ENCODE results near the gene LTBP2.
A peak's percentile ranks its signal among the peaks of the same experiment; 100 is the strongest.

LTBP2 gene

DNA sequence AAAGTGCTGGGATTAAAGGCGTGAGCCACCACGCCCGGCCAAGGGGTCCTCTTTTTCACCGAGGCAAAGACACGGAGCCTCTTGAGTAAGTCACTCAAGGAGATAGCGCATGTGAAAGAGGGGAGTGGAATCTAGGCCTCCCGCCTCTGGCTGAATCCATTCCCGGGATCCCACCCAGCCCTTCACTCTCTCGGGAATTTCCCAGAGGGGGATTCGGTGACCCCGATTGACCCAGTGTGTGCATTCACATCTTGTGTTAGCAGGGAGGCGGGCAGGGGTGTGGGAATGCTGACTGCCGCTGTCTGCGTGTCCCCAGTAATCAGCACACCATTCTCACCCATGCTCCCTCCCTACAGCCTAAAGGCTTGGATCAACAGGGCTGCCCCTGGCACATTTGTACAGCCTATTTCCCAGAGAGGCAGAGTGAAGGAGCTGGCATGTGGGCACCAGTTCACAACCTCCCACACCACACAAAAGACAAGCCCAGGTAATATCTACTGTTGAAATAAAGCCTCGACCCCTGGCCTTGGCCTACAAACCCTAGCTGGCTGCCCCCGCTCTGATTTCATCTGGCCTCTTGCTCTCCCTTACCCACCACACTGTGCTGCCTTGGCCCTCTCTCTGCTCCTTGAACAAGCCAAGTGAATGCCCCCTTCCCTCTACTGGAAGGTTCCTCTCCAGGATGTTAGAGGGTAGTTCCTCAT is 1.3 kb upstream of the LTBP2 start:
- DNase-seq (ENCODE audit: low read depth): no peak
- no peak overlapping the region for H3K4me3 ChIP-seq (ENCODE audit: low read depth, low read length)
- TF ChIP-seq, protein P1, sequence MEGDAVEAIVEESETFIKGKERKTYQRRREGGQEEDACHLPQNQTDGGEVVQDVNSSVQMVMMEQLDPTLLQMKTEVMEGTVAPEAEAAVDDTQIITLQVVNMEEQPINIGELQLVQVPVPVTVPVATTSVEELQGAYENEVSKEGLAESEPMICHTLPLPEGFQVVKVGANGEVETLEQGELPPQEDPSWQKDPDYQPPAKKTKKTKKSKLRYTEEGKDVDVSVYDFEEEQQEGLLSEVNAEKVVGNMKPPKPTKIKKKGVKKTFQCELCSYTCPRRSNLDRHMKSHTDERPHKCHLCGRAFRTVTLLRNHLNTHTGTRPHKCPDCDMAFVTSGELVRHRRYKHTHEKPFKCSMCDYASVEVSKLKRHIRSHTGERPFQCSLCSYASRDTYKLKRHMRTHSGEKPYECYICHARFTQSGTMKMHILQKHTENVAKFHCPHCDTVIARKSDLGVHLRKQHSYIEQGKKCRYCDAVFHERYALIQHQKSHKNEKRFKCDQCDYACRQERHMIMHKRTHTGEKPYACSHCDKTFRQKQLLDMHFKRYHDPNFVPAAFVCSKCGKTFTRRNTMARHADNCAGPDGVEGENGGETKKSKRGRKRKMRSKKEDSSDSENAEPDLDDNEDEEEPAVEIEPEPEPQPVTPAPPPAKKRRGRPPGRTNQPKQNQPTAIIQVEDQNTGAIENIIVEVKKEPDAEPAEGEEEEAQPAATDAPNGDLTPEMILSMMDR (conservative IDR thresholded peaks at IDR 0.05; ENCODE audit: low read depth, low read length): no peak

DNA sequence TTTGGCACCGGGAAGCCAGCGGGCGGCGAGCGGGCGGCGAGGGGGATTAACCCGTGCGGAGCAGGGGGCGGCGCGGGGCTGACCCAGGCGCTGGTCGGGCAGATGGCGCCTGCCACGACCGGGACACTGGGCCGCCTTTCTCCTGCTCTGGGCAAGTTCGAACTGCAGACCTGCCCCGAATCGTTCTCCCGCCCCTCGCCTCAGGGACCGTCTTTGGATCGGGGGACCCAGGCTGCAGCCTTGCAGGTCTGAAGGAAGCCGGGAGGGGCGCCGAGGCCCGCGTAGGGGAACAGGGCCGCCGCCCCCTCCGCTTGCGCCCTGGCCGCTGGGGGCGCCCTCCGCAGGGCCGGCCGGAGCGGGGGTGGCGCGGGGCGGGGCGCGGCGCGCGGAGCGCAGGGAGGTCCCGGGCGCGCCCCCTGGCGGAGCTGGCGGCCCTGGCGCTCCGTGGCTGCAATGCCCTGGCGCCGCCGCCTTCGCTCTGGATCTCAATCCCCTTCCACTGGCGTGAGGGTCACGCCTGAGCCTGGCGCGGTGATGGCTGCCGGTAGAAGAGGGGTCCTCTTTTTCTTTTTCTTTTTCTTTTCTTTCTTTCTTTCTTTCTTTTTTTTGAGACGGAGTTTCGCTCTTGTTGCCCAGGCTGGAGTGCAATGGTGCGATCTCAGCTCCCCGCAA is 449 bp upstream of the LTBP2 start:
- TF ChIP-seq, protein P1 (conservative IDR thresholded peaks at IDR 0.05; ENCODE audit: low read depth, low read length): peak; percentile 56
- DNase-seq (ENCODE audit: low read depth): peak; percentile 78
- peak overlapping the region; percentile 72 for H3K4me3 ChIP-seq (ENCODE audit: low read depth, low read length)

DNA sequence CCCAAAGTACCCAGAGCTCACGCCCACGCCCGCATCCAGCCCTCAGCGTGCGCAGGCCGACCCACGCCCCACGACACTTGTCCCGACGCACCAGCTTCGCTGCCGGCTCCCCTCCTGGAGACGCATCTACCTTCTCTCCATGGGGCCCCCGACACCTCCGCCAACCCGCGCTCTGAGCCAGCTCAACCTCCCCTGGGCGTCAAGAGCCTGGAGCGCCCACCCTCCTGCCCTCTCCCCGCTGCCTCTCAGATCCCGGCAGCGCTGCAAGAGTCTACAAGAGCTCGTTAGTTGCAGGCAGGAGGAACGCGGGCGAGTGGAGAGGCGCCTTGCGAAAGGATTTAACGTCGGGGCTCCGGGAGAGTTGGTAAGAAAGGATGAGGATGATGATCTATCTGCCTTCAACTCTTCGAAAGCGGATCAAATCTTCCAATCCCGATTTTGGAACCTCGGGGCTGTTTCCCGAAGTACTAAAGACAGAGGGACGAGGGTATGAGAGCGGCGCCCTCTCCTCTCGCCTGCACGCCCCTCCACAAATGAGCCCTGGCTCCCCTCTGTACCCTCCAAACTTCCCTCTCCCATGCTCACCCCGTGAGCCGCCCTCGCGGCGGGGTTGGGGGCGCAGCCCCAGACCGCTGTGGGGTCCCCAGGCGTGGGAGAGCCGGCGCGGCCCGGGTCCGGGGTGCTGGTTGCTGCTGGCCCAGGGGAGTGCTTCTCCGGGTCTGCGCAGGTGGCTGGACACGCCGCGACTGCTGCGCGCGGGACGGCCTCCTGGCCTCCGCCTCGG is 979 bp downstream of the LTBP2 start:
- DNase-seq (ENCODE audit: low read depth): peak; percentile 67
- TF ChIP-seq, protein P1 (conservative IDR thresholded peaks at IDR 0.05; ENCODE audit: low read depth, low read length): no peak

DNA sequence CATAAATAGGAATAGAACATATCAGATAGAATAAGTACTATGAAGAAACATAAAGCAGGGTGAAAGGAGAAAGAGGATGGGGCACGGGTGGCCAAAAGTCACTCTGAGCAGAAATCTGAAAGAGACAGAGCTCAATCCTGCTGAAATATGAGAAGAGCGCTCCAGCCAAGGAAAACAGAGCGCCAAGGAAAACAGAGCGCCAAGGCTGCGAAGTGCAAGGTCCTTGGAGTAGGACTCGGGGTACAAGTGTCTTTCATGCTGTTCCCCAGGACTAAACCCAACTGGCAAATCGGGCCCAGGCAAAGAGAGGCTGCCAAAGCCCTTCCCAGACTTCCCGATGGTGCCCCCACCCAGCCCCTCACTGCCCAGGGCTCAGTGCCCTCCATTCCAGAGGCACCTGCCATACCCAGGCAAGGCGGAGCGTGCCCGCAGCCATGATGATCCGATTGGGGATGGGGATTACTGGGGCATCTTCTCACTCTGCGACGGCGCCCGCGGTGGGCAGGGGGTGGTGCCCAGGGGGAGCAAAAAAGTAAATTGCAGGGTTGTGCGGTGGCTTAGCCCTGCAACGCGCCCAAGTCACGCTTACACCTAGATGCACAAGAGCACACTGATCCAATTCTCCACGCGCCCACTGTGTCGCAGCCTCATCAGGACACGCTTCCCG is 1.7 kb downstream of the LTBP2 start:
- TF ChIP-seq, protein P1 (conservative IDR thresholded peaks at IDR 0.05; ENCODE audit: low read depth, low read length): no peak
- no peak for DNase-seq (ENCODE audit: low read depth)
- peak overlapping the region; percentile 72 for H3K4me3 ChIP-seq (ENCODE audit: low read depth, low read length)

More for the DNA sequence above, 979 bp downstream of the LTBP2 start:
- H3K4me3 ChIP-seq (ENCODE audit: low read depth, low read length): peak overlapping the region; percentile 72

DNA sequence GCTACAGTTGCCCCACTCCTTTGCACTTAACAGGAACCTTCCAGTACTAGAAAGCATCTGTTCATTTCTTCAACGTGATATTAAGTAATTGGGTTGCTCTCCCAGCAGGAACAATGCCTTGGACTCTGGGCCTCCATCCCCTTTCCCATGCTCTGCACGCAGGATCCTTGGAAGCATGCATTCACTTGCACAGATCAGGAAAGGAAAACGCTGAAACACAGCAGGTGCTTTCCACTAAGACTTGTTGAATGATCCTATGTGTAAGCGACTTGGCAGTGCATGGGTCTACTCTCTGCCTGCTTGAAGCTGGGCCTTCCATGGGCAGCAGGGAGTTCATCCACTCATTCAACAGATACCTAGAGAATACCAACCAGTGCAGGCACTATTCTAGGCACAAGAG is 2.3 kb downstream of the LTBP2 start:
- peak; percentile 34 for DNase-seq (ENCODE audit: low read depth)
- TF ChIP-seq, protein P1 (conservative IDR thresholded peaks at IDR 0.05; ENCODE audit: low read depth, low read length): no peak
- peak overlapping the region; percentile 72 for H3K4me3 ChIP-seq (ENCODE audit: low read depth, low read length)

DNA sequence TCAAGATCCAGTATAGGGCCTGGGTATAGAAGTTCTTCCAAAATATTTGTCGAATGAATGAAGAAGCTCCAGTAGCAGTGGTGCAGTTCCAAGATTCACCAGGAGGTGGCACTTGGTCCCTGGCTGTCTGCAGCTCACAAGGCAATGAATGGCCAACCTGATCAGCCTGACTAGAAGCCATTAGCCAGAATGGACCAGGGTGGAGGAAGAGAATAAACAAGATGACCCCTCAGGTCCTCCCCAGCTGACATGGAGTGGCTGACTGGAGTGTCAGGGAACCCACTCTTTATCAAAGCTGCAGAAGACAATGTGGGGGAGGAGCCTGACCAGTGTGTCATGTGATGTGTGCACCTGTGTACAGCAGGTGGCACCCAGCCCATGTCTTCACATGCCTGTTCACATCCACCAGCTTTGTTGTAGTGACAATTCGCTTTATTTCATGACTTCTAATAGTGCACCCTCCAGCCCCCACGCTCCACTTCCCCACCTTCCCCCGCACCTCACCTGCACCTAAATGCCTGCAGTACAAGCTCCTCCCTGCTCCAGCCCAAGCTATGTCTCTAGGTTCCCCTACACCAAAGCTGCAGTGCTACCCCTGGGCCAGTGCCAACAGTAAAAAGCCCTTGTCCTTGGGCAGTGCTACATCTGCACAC is 3.0 kb downstream of the LTBP2 start:
- DNase-seq (ENCODE audit: low read depth): peak; percentile 95
- TF ChIP-seq, protein P1 (conservative IDR thresholded peaks at IDR 0.05; ENCODE audit: low read depth, low read length): peak; percentile 99
- H3K4me3 ChIP-seq (ENCODE audit: low read depth, low read length): no peak overlapping the region

Measured in choroid plexus epithelial cell (primary cell).